GM12864 (cell line): ENCODE results near the gene RXRB.

Experiments
- DNase-seq: peaks from one replicate; pipeline ENCODE4 v3.0.0-alpha.2; 2011; ENCODE audit warnings: low read depth
- H3K4me3 ChIP-seq: 2 replicates; pipeline ENCODE4 v1.5.1; 2011; ENCODE audit warnings: mild to moderate bottlenecking, low read depth, low read length, control low read depth
- TF ChIP-seq, protein P1 (sequence below): IDR thresholded peaks from 2 replicates; pipeline ENCODE4 v1.5.1; 2011; ENCODE audit warnings: low read depth, mild to moderate bottlenecking, moderate library complexity, low read length, control low read depth, inconsistent platforms; ENCODE audit errors: missing control alignments

Gene RXRB

DNA sequence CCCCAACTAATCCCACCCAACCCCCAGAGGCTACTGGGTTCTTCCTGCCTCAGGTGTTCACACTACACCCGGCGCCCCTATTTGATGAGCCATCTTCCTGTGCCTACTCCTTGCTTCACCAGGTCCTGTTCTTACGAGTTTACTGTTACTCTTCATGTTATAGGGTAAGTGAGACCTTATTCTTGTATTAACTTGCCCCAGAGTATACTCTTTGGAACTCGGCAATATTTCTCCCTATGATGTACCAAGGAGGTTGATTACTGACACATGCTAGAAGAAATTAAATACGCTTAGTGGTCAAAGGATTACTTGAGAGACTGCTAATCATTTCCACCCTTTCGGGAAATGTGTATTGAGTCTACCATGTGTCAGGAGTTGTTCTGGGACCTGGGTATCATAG is 16.8 kb upstream of the RXRB start:
- no peak for DNase-seq
- TF ChIP-seq, protein P1, sequence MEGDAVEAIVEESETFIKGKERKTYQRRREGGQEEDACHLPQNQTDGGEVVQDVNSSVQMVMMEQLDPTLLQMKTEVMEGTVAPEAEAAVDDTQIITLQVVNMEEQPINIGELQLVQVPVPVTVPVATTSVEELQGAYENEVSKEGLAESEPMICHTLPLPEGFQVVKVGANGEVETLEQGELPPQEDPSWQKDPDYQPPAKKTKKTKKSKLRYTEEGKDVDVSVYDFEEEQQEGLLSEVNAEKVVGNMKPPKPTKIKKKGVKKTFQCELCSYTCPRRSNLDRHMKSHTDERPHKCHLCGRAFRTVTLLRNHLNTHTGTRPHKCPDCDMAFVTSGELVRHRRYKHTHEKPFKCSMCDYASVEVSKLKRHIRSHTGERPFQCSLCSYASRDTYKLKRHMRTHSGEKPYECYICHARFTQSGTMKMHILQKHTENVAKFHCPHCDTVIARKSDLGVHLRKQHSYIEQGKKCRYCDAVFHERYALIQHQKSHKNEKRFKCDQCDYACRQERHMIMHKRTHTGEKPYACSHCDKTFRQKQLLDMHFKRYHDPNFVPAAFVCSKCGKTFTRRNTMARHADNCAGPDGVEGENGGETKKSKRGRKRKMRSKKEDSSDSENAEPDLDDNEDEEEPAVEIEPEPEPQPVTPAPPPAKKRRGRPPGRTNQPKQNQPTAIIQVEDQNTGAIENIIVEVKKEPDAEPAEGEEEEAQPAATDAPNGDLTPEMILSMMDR: no peak
- H3K4me3 ChIP-seq: no peak overlapping the region

DNA sequence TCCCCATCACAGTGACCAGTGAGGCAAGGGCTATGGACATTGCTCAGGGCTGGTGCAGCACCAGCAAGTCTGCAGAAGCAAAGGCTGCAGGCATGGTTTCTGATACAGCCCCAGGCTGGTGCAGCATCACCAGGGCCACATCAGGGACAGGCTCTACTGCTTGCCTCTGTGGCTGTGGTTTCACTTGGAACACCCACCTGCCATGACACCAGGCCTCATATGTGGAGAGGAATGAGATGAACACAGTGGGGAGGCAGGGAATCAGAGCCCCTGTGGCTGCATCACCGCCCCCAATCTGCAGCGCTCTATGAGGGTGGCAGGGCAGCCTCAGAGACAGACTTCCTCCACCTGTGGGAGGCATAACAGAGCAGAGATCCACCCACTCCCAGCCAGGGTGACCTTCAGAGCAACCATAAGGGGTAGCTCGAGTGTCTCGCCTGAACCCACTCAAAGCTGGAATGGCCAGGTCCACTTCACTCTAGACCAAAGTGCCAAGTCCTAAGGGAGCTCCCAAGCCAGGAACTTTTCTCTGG is 15.7 kb upstream of the RXRB start:
- TF ChIP-seq, protein P1: no peak
- no peak for DNase-seq
- H3K4me3 ChIP-seq: no peak overlapping the region

DNA sequence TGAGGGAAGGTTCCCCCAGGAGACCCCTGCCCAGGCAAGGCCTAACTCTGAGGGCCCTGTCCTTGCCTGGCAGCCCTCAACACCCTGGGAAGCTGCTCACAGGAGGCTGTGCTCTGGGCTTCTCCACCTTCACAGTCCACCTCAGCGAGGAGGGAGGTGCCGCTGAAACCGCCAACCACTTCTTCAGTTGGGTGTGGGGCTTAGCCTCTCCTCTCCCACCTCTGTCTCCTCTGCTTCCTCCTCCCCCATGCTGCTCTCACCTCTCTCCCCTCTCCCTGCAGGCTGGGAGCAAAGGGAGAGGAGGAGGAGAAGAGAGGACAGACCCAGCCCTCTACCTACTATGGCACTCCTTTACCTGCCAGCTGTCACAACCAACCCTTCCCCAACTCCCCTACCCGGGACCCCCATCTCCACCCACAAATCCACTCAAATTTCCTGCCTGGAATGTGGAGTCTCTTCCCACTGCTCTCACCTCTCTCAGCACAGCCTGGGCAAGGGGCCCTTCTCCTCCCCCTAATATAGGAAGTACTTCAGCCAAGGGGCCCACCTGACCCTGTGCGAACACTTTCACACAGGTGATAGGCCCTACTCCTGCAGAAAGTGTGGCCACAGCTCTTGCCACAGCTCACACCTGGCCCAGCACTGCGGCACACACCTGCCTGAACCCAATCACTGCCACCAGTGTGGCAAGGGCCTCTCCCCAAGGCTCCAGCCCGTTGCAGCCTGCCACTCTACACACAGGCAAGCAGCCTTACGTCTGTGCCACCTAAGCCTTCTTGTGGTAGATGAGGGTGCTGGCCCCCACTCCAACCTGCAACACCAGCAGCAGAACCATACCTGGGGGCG is 15.0 kb upstream of the RXRB start:
- no peak overlapping the region for H3K4me3 ChIP-seq
- TF ChIP-seq, protein P1: no peak
- DNase-seq: no peak

DNA sequence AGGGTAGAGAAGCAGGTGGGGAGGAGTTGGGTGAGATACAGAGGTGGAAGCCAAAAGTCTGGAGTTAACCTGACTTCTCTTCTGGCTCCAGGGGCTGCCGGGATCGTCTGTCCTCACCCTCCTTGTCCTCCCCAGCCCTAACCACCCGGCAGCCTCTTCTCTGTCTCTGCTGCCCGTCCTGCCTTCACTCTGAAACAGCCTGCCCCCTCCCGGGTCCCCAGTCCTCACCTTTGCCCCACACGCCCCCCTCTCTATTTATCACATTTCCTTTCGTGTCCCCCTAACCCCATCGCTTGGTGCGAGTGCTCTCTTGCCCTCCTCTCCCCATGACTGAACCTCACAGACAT is 13.5 kb upstream of the RXRB start:
- DNase-seq: no peak
- TF ChIP-seq, protein P1: no peak
- no peak overlapping the region for H3K4me3 ChIP-seq

DNA sequence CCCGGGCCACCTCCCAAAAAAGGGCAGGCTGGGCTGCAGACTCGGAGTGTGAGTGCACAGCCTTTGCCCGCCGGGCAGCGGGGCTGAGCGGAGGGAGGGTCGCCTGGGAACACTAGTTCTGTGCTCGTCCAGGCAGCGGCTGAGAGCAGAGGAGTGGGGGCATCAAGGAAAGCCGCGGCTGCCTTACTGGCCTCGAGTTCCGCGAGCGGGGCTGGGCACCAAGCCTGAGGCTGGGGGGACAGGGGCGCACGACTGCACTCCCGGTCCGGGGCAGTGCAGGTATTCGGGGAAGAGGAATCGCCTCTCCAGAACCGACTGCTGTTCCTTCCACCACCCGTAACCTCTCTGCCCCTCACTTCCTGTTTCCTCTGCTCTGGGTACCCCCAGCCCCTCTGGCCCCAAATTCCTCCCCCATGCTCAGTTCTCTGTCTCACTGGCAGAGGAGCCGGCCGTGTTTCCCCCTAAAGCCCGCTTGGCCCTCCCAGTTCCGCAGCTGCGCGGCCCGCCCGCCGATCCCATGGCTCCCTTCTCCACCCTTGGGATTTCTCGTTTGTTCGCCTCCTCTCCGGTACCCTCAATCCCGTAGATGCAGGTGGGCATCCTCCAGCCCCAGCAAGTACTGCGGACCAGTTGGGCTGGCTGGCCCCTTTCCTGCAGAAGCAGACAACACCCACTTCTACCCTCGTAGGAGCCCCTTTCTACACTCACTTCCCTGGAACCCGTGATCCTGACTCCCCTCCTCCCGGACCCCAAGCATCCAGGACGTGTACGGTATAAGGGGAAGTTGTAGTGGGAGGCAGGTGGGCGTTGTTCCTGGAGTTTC is 12.9 kb upstream of the RXRB start:
- TF ChIP-seq, protein P1: no peak
- no peak for DNase-seq
- H3K4me3 ChIP-seq: no peak overlapping the region

DNA sequence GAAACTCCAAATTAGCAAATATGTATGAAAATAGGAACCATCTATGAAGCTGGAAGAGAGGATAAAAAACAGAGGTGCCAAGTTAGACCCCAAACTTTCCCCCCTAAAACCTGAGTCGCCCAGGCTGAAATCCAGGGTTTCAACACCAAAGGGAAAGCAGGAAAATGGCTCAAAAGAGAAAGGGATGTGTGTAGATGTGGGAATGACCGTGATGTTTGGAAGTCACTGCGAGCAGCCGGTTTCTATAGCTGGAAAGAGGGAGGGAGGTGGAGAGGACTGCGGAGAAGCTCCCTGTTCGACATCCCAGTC is 12.3 kb upstream of the RXRB start:
- H3K4me3 ChIP-seq: no peak overlapping the region
- no peak for DNase-seq
- TF ChIP-seq, protein P1: no peak
